Mucosa of descending colon (tissue), 3 donors: ENCODE results near the gene TMEM170A. TPM values are rescaled to one million over a fixed set of nuclear protein-coding genes. Genes with fewer than 3 reads are reported as not detected.
"Not testable (repeated sequence)": the region's sequence is repeated elsewhere in the genome, so short reads cannot be mapped to it uniquely, and the experiment has no call there.

Experiments used
- ATAC-seq: fragments of 200-7000 bp; cut with Tn5 transposase; one replicate; pipeline ENCODE4 v1.9.1; 2020; ENCODE audit warnings: mild to moderate bottlenecking, moderate library complexity
- DNase-seq, 3 donors: peaks; one replicate each; pipeline ENCODE4 v3.0.0-alpha.2; 2020
- H3K36me3 ChIP-seq: fragments of 200-600 bp; one replicate; pipeline ENCODE4 v1.8.0; 2021; ENCODE audit warnings: low read depth, mild to moderate bottlenecking
- H3K4me1 ChIP-seq: fragments of 200-600 bp; one replicate; pipeline ENCODE4 v1.8.0; 2021; ENCODE audit warnings: low read depth, mild to moderate bottlenecking
- H3K4me3 ChIP-seq: fragments of 200-600 bp; one replicate; pipeline ENCODE4 v1.8.0; 2021; ENCODE audit warnings: mild to moderate bottlenecking
- H3K9me3 ChIP-seq: fragments of 200-600 bp; one replicate; pipeline ENCODE4 v1.8.0; 2021; ENCODE audit warnings: mild to moderate bottlenecking
- intact Hi-C, 2 donors: fragments of 100-400 bp; cut with DNase I in 1 of 2; cut with micrococcal nuclease in 1 of 2; formaldehyde crosslinking; loops; one replicate each; pipeline versions ENCODE4 v1.11.0 to v1.11.1; 2022; cut with DNase I, micrococcal nuclease
- total RNA-seq, 3 donors: library from RNA; stranded (reverse); fragmentation: NEBNext Ultra II Directional in 2 of 3; extraction: Animal tissue kit (Norgen Biotek cat#: 25700) in 2 of 3; gene quantifications; one replicate each; pipeline versions ENCODE4 v1.2.1 to v1.2.4, GENCODE V29; 2021 to 2023
- TF ChIP-seq, protein P1 (sequence below): fragments of 200-600 bp; IDR thresholded peaks from one replicate; pipeline ENCODE4 v1.8.0; 2022; ENCODE audit warnings: antibody characterized with exemption, mild to moderate bottlenecking
- donor health status: DM: no; HTN: no; CAD: no; lungs with moderate emphysema.
- donor health status: DM: no; HTN: no; CAD: no.
- donor health status: DM: no; HTN: yes; CAD: no.

The TMEM170A gene
- total RNA-seq, 3 donors from 2014 or later: 46.7 to 76.8 (median 46.7) TPM

DNA sequence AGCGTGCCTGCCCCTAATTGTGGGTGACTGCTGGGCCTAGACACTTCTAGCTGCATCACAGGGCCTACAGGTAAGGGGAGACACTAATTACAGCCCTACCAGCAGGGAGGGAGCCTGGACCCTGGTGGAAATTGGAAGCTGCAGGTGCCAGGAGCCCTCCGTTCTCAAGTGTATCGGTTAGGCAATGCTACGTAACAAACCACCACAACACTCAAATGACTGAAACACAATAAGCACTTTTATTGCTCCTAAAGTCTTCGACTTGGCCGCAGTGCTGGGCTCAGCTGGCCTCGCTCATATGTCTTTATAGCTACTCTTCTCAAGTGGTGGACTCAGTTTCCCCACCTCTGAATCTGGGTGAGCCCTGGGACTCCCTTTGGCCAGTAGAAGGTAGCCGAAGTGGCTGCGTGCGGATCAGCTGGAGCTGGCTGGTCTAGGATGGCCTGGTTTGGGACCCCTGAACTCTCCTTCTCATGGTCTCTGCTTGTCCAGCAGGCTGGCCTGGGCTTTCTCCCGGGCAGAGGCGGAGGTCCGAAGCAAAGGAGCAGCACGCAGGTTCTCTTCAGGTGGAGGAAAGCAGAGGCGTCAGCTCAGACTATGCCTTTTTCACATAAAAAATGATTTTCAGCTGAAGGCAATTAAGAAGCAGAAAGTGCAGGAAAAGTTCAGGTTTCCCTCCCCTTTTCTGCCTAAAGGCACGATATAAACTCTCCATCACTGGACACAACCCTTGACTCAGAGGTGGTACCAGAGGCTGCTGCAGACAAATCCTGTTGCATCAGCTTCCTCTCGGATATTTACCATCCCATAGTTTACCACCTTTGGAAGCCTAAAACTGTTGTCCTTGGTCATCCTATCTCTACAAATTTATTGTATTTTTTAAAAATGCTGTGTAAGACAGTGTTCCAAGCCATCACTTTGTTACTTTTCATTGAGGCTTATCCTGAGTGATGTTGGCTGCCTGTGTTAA, 8.7 kb upstream of the TMEM170A start:
- ATAC-seq: no peak
- no peak for DNase-seq
- no peak overlapping the region for H3K4me3 ChIP-seq
- H3K9me3 ChIP-seq: no peaks in the 10 kb centered on the region
- TF ChIP-seq, protein P1, sequence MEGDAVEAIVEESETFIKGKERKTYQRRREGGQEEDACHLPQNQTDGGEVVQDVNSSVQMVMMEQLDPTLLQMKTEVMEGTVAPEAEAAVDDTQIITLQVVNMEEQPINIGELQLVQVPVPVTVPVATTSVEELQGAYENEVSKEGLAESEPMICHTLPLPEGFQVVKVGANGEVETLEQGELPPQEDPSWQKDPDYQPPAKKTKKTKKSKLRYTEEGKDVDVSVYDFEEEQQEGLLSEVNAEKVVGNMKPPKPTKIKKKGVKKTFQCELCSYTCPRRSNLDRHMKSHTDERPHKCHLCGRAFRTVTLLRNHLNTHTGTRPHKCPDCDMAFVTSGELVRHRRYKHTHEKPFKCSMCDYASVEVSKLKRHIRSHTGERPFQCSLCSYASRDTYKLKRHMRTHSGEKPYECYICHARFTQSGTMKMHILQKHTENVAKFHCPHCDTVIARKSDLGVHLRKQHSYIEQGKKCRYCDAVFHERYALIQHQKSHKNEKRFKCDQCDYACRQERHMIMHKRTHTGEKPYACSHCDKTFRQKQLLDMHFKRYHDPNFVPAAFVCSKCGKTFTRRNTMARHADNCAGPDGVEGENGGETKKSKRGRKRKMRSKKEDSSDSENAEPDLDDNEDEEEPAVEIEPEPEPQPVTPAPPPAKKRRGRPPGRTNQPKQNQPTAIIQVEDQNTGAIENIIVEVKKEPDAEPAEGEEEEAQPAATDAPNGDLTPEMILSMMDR: no peak
- no peaks in the 10 kb centered on the region for H3K36me3 ChIP-seq
- intact Hi-C loops: no loop called here
- no peaks in the 10 kb centered on the region for H3K4me1 ChIP-seq

DNA sequence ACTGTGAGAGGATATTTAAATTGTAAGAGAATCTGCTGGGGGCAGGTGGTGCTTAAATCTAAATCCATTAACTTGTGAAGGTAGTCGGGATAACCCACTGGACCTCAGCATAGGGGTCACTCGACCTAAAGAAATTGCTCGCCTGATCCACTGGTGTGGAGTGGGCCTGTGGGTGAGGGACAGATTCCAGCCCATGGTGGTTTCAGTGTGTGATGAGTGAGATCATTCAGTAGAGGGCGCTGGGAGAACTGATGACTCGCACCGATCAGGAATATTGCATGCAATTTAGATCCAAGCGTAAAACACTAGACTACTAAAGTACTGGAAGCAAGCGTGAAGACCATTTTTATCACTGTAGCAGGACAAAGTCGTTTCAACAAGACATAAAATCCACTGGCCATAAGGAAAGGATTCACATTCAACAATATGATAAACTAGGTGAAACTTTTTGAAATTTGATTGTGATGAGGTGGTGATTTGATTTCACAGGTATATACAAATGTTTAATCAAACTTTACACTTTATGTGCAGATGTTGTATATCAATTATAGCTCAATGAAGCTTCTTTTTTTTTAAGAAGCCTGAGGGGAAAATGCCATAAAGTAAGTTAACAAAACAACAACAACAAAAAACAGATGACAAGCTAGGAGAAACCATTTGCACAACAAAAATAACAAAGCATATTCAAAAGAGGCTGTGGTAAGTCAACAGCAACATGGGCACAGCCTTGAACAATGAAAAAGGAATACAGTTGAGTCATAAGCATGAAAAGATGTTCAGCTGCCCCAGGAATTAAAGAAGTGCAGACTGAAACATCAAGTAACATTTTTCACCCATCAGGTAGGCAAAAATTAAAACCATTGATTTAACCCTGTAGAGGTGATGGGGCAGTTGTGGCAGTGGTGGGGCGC, 7.5 kb upstream of the TMEM170A start:
- Histone ChIP-seq H3K4me3 (no peak overlapping the region), H3K36me3 (no peaks in the 10 kb centered on the region), H3K9me3 (no peaks in the 10 kb centered on the region), H3K4me1 (no peaks in the 10 kb centered on the region)
- intact Hi-C loops: no loop called here
- peak; percentile 98 for ATAC-seq
- TF ChIP-seq, protein P1: peak; percentile 48
- DNase-seq: peak in 1 of 3 donors; percentile 73

DNA sequence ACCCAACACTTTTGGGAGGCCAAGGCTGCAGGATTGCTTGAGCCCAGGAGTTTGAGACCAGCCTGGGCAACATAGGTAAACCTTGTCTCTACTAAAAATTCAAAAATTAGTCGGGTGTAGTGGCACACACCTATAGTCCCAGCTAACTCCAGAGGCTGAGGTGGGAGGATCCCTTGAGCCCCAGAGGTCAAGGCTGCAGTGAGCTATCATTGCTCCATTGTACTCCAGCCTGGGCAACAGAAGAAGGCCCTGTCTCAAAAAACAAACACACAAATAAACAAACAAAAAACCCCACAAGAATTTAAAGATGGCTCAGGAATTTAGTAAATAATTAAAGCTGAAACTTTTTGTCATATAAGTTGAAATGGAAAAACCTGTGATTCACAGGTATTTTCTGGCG, 2.3 kb upstream of the TMEM170A start:
- Histone ChIP-seq H3K36me3 (peaks cover 5% of the 10 kb centered on the region), H3K4me1 (peaks cover 13% of the 10 kb centered on the region), H3K4me3 (no peak overlapping the region), H3K9me3 (no peaks in the 10 kb centered on the region)
- DNase-seq (no peak), ATAC-seq (no peak)
- intact Hi-C loops: loop anchor here (10.0 kb wide), 2 partner anchors 48 to 272 kb away; no protein-coding TSS in a partner anchor
- TF ChIP-seq, protein P1: no peak

DNA sequence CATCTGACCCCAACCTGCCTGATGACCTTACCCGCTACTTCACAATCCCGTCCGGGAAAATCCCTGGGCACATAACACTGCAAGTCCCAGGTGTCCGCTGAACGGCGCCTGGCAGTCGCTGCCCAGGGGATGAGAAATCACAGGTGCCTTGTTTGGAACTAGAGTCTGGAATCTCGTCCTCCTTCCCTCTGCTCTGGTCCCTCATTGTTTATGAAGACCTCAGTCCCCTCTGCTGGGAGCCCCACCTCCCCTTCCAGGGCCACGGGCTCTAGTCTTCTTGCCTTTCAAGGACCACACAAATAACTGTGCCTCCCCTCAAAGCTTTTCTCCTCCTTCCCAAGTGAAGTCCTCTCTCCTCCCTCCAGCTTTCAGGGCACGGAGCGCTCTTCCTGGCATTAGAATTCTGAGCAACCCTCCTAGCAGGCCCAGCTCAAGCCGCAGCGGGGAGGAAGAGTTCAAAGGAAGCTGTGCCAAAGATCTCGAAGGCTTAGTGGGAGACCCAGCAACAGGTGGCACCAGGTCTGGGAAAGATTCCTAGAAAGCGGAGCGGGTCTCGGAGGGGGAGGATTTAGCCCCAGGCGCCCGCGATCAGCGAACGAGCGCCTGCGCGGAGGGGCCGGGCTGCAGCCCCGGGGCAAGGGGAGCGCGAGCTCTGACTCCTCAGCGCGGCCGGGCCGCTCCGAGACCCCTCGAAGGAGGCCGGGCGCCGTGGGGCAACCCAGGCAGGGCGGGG, 934 bp downstream of the TMEM170A start:
- H3K4me1 ChIP-seq: peaks cover 40% of the 10 kb centered on the region
- peak in 2 of 3 donors; percentile 45 to 62 for DNase-seq
- peak overlapping the region; percentile 96 for H3K4me3 ChIP-seq
- H3K9me3 ChIP-seq, H3K36me3 ChIP-seq: not testable (repeated sequence)
- ATAC-seq: peak; percentile 26
- intact Hi-C loops: loop anchor here (10.0 kb wide), 2 partner anchors 51 to 269 kb away; no protein-coding TSS in a partner anchor

DNA sequence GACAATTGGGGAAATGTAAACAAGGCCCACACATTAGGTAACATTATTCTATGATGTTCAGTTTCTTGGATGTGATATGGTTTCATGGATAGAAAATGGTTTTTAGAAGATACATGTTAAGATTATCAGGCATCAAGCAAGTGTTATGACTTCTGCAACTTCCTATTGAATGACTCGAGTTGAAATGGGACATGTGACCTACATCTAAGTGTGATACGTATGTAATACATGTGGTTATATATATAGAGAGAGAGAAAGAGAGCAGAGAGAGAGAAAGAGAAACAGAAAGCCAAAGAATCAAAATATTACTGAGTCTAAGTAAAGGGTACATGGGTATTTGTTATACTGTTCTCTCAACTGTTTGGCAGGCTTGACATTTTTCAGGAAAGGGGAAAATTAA, 1.7 kb downstream of the TMEM170A start:
- intact Hi-C loops: loop anchor here (10.0 kb wide), 2 partner anchors 52 to 268 kb away; no protein-coding TSS in a partner anchor
- TF ChIP-seq, protein P1: no peak
- Histone ChIP-seq H3K36me3 (peaks cover 5% of the 10 kb centered on the region), H3K9me3 (no peaks in the 10 kb centered on the region), H3K4me3 (no peak overlapping the region), H3K4me1 (peaks cover 48% of the 10 kb centered on the region)
- ATAC-seq (no peak), DNase-seq (no peak)
